Right lobe of liver (tissue), 6 donors: ENCODE data around the gene NLRC5. TPM values are rescaled to one million over a fixed set of nuclear protein-coding genes. Genes with fewer than 3 reads are reported as not detected.
"Not testable (repeated sequence)": the region's sequence is repeated elsewhere in the genome, so short reads cannot be mapped to it uniquely, and the experiment has no call there.

ENCODE experiments used
- ATAC-seq, 4 donors: fragments of 200-7000 bp; cut with Tn5 transposase; one replicate each; pipeline ENCODE4 v1.9.1; 2020; ENCODE audit warnings: mild to moderate bottlenecking in 4 of 4, moderate library complexity in 4 of 4
- DNase-seq, 3 donors: peaks; one replicate each; pipeline ENCODE4 v3.0.0-alpha.2; 2020
- H3K27ac ChIP-seq, 3 donors: fragments of 200-600 bp; one replicate each; pipeline ENCODE4 v1.8.0; 2022
- H3K27me3 ChIP-seq, 2 donors: fragments of 200-600 bp; one replicate each; pipeline ENCODE4 v1.8.0; 2022
- H3K36me3 ChIP-seq, 4 donors: fragments of 200-600 bp; sonication (generic) in 1 of 4; one replicate each; pipeline versions ENCODE4 v1.5.1 to v1.8.0; 2017 to 2022; ENCODE audit warnings: control low read depth in 1 of 4
- H3K4me1 ChIP-seq, 4 donors: fragments of 200-600 bp; sonication (generic) in 1 of 4; one replicate each; pipeline versions ENCODE4 v1.5.1 to v1.8.0; 2017 to 2022; ENCODE audit warnings: control low read depth in 1 of 4
- H3K4me3 ChIP-seq, 3 donors: fragments of 200-600 bp; one replicate each; pipeline ENCODE4 v1.8.0; 2022
- H3K9me3 ChIP-seq, 4 donors: fragments of 200-600 bp; sonication (generic) in 1 of 4; one replicate each; pipeline versions ENCODE4 v1.5.1 to v1.8.0; 2017 to 2022; ENCODE audit warnings: control low read depth in 1 of 4
- POLR2A ChIP-seq: fragments of 450-650 bp; IDR thresholded peaks from one replicate; pipeline ENCODE4 v1.6.1; 2017; ENCODE audit warnings: antibody characterized with exemption, mild to moderate bottlenecking
- WGBS: methylation state at CpG from one replicate; pipeline ENCODE4 v1.1.6; 2018; ENCODE audit warnings: low coverage, low lambda C conversion rate; ENCODE audit not compliant: insufficient coverage; ENCODE audit errors: missing lambda C conversion rate; 5-methylcytosine and 5-hydroxymethylcytosine counted together
- intact Hi-C, 2 donors: fragments of 100-400 bp; cut with DNase I; formaldehyde crosslinking; loops; one replicate each; pipeline versions ENCODE4 v1.11.2 to v1.14.1; 2022
- total RNA-seq, 6 experiments: library from RNA; depleted of rRNA in 2 of 6; stranded (reverse); fragments of >200 nt in 2 of 6; fragmentation: NEBNext Ultra II Directional in 3 of 6; extraction: Animal tissue kit (Norgen Biotek cat#: 25700) in 3 of 6; gene quantifications; one replicate each; pipeline versions ENCODE4 v1.1.0 to v1.2.4, GENCODE V29; 2016 to 2023
- TF ChIP-seq, protein P1 (sequence below), 4 donors: fragments of 200-600 bp in 3 of 4; fragments of 450-650 bp in 1 of 4; IDR thresholded peaks; one replicate each; pipeline versions ENCODE4 v1.5.1 to v1.8.0; 2016 to 2022; ENCODE audit warnings: antibody characterized with exemption in 4 of 4, mild to moderate bottlenecking in 2 of 4
- donor health status: DM: no; HTN: yes; CAD: no.
- donor health status: DM: no; HTN: no; CAD: no.
- donor health status: DM: no; HTN: no; CAD: no.
- donor health status: DM: no; HTN: yes; CAD: no.
- donor health status: DM: no; HTN: yes; CAD: no.

The NLRC5 gene
- total RNA-seq, 6 experiments from 2014 or later, result 4.6 to 25.2 (median 13.3) TPM

DNA sequence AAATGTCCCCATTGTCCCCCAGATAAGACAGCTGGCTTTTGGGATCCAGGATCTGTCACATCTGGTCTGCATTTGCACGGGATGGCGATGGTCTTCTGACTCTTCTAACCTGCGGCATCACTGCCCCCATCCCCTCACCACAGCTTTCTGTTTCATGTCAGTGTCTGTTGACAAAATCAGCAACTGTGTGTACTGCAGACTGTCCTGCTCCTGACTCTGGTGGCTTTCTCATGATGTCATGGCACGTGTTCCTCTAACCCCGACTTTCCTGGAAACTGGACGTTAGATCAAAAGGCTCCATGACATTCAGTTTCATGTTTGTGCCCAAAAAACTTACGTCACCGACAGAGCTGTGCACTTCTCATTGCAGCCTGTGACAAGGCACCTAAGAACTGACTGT, 73.0 kb downstream of the NLRC5 start:
- no peaks in the 10 kb centered on the region for H3K9me3 ChIP-seq
- DNase-seq, result peak in 1 of 3 donors; percentile 62
- TF ChIP-seq, protein P1, sequence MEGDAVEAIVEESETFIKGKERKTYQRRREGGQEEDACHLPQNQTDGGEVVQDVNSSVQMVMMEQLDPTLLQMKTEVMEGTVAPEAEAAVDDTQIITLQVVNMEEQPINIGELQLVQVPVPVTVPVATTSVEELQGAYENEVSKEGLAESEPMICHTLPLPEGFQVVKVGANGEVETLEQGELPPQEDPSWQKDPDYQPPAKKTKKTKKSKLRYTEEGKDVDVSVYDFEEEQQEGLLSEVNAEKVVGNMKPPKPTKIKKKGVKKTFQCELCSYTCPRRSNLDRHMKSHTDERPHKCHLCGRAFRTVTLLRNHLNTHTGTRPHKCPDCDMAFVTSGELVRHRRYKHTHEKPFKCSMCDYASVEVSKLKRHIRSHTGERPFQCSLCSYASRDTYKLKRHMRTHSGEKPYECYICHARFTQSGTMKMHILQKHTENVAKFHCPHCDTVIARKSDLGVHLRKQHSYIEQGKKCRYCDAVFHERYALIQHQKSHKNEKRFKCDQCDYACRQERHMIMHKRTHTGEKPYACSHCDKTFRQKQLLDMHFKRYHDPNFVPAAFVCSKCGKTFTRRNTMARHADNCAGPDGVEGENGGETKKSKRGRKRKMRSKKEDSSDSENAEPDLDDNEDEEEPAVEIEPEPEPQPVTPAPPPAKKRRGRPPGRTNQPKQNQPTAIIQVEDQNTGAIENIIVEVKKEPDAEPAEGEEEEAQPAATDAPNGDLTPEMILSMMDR (IDR thresholded peaks at IDR 0.05), result no peak
- no peak for TF ChIP-seq POLR2A
- peak overlapping the region; percentile 2 to 91 (median 76) for H3K27ac ChIP-seq
- intact Hi-C loops, result no loop called here
- H3K36me3 ChIP-seq, result no peaks in the 10 kb centered on the region
- WGBS, result 54% methylated on average over 6 of the region's 8 CpGs
- H3K4me1 ChIP-seq, result peaks cover 0 to 24% (median 9%) of the 10 kb centered on the region in 4 donors
- ATAC-seq, result peak; percentile 3 to 65 (median 58)
- H3K27me3 ChIP-seq, result no peaks in the 10 kb centered on the region
- H3K4me3 ChIP-seq, result no peak overlapping the region

DNA sequence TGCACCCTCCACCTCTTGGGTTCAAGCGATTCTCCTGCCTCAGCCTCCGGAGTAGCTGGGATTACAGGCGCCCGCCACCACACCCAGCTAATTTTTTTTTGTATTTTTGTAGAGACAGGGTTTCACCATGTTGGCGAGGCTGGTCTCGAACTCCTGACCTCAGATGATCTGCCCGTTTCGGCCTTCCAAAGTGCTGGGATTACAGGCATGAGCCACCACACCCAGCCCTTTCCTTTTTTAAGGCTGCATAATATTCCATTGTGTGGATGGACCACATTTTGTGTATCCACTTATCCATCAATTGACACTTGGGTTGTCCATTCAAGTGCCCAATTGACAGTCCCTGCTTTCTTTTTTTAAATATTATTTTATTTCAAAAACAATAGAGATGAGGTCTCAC, 73.8 kb downstream of the NLRC5 start:
- WGBS, result 86% methylated on average over 8 of the region's 8 CpGs

DNA sequence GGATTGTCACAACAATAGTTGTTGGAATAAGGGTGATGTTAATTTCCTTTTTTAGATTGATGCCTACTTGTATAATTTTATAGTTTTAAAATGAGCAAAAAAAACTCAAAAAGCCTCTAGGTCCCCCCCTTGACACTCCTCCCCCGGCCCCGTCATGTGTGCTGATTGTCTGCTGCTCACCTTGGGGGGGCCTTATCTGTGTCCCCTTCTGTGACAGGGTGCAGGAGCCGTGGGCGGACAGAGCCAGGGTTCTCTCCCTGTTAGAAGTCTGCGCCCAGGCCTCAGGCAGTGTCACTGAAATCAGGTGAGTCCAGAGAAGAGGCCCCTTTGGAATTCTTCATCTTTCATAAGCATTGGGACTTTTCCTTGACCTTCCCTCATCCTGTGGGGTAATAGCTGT, 75.6 kb downstream of the NLRC5 start:
- Histone ChIP-seq H3K27me3 (no peaks in the 10 kb centered on the region), H3K9me3 (no peaks in the 10 kb centered on the region), H3K36me3 (no peaks in the 10 kb centered on the region), H3K4me1 (peaks cover 0 to 24% (median 9%) of the 10 kb centered on the region in 4 donors), H3K4me3 (no peak overlapping the region), H3K27ac (no peak overlapping the region)
- TF ChIP-seq, protein P1 (IDR thresholded peaks at IDR 0.05), result no peak
- no peak for TF ChIP-seq POLR2A
- intact Hi-C loops, result no loop called here
- ATAC-seq (no peak), DNase-seq (no peak)
- 83% methylated on average over 3 of the region's 5 CpGs for WGBS

More for the DNA sequence above, 73.8 kb downstream of the NLRC5 start:
- ATAC-seq, H3K36me3 ChIP-seq, DNase-seq, H3K4me3 ChIP-seq, intact Hi-C loops, H3K9me3 ChIP-seq, H3K27me3 ChIP-seq: not testable (repeated sequence)
- Histone ChIP-seq H3K27ac (peak overlapping the region in 2 of 3 donors; percentile 76 to 91), H3K4me1 (peaks cover 0 to 24% (median 9%) of the 10 kb centered on the region in 4 donors)

DNA sequence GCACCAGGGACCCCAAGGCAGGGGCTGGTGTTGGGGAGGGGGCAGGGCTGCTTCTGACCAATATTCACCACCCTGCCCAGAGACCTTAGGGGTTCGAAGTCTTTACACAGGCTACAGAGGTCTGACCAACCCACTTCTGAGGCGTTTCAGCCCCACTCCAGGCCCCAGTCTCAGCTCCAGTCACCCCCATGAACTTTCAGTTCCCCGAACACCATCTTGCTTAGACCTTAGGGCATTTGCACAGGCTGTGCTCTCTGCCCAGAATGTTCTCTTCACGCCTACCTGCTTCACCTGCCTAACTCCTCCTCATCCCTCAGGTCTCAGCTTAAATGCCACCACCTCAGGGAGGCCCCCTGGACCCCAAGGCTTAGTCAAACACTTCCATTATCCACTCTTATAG, 77.3 kb downstream of the NLRC5 start:
- Histone ChIP-seq H3K27me3 (no peaks in the 10 kb centered on the region), H3K4me1 (peaks cover 0 to 13% (median 5%) of the 10 kb centered on the region in 4 donors), H3K4me3 (no peak overlapping the region), H3K36me3 (no peaks in the 10 kb centered on the region), H3K9me3 (no peaks in the 10 kb centered on the region), H3K27ac (no peak overlapping the region)
- no peak for DNase-seq
- TF ChIP-seq, protein P1 (IDR thresholded peaks at IDR 0.05), result no peak
- no peak for TF ChIP-seq POLR2A
- no peak for ATAC-seq
- 88% methylated on average over 2 of the region's 4 CpGs for WGBS
- intact Hi-C loops, result no loop called here

DNA sequence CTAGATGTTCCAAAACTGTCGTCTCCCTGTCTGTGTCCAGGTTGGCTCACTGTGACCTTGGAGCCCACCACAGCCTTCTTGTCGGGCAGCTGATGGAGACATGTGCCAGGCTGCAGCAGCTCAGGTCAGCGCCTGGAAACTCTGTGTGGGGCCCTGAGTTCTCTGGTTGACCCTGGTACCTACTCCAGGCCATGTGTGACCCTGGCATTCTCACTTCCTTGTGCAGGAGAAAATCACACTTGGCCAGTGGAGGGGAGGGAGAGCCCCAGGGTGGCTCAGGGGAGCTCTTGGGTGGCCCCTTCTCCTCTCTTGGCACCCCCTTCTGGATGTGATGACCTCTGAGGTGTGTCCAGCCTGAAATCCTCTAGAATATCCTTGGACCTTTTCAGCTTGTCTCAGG, 78.0 kb downstream of the NLRC5 start:
- Histone ChIP-seq H3K27me3 (no peaks in the 10 kb centered on the region), H3K4me1 (peaks cover 0 to 6% (median 1%) of the 10 kb centered on the region in 4 donors), H3K9me3 (no peaks in the 10 kb centered on the region), H3K36me3 (no peaks in the 10 kb centered on the region), H3K4me3 (no peak overlapping the region), H3K27ac (no peak overlapping the region)
- WGBS, result 89% methylated on average over 3 of the region's 3 CpGs
- intact Hi-C loops, result no loop called here
- DNase-seq, result no peak
- TF ChIP-seq POLR2A, result no peak
- TF ChIP-seq, protein P1 (IDR thresholded peaks at IDR 0.05), result no peak
- ATAC-seq, result no peak
